ENCODE data around the gene CBX4.

CBX4 gene

GRCh38 chr17:79852748-79853147, 13.5 kb upstream of the CBX4 start:
- TF ChIP-seq ZNF274 (IDR thresholded peaks at IDR 0.05; ENCODE audit: low read depth, low read length) = no peak
- H3K4me3 ChIP-seq (ENCODE audit: low read length) = no peak overlapping the region

- H3K4me3 ChIP-seq (ENCODE audit: low read length) = no peak overlapping the region
- TF ChIP-seq ZNF274 (IDR thresholded peaks at IDR 0.05; ENCODE audit: low read depth, low read length) = no peak
These were observed 12.2 kb upstream of the CBX4 start for GRCh38 chr17:79851461-79851817.

- H3K4me3 ChIP-seq (ENCODE audit: low read length) = no peak overlapping the region
- TF ChIP-seq ZNF274 (IDR thresholded peaks at IDR 0.05; ENCODE audit: low read depth, low read length) = no peak
These were observed 11.6 kb upstream of the CBX4 start for GRCh38 chr17:79850571-79851460.

- no peak for TF ChIP-seq ZNF274 (IDR thresholded peaks at IDR 0.05; ENCODE audit: low read depth, low read length)
- H3K4me3 ChIP-seq (ENCODE audit: low read length) = no peak overlapping the region
These were observed 10.7 kb upstream of the CBX4 start for GRCh38 chr17:79849953-79850352.

- no peak for TF ChIP-seq ZNF274 (IDR thresholded peaks at IDR 0.05; ENCODE audit: low read depth, low read length)
- no peak overlapping the region for H3K4me3 ChIP-seq (ENCODE audit: low read length)
These were observed 9.1 kb upstream of the CBX4 start for GRCh38 chr17:79848370-79848766.

DNA sequence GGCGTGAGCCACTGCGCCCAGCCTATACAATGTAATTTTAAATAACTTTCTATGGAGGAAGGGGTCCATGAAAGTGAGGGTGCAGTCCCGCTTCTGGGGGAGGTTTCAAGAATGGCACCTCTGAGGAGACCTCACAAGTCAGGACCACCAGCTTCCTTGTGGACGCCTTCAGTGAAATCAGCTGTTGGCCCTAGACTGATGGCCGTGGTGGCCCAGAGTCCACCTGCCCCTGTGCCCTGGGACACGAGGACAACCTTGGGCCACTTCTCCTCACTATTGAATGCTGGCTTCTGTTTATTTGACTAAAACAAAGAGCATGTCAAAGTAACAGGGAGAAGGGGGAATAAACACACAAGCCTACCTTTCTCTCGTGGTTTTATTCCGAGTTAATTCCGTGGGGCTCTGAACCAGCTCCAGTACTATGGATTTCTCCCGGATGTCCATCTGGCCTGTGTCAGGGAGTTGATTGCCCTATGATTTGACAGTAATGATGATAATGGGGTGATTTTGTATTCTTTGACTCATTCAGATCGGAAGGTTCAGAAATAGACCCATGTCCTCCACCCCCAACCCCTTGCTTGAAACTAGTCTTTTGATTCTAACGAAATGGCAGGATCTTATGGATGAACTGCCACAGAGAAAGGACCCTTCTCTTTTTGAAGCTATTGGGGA, 8.6 kb upstream of the CBX4 start:
- H3K4me3 ChIP-seq (ENCODE audit: low read length) = no peak overlapping the region
- TF ChIP-seq ZNF274 (IDR thresholded peaks at IDR 0.05; ENCODE audit: low read depth, low read length) = no peak

DNA sequence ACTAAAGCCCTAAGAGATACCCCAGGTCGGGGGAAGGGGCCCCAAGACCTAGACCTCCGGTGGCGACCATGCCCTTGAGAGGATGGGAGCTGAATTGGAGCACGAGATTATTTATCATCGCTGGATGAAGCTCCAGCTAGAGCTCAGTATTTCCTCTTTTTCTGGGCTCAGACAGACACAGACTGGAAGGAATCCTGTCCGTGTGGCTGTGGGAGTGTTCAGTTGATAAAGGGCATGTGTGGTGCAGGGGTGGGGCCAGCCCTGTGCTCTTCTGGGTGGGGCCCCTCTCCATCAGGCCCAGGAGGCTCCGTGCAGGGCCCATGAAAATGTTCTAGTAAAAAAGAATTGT, 6.3 kb upstream of the CBX4 start:
- H3K4me3 ChIP-seq (ENCODE audit: low read length) = no peak overlapping the region
- TF ChIP-seq ZNF274 (IDR thresholded peaks at IDR 0.05; ENCODE audit: low read depth, low read length) = no peak

- TF ChIP-seq ZNF274 (IDR thresholded peaks at IDR 0.05; ENCODE audit: low read depth, low read length) = no peak
- H3K4me3 ChIP-seq (ENCODE audit: low read length) = no peak overlapping the region
These were observed 5.8 kb upstream of the CBX4 start for GRCh38 chr17:79844869-79845600.

- no peak for TF ChIP-seq ZNF274 (IDR thresholded peaks at IDR 0.05; ENCODE audit: low read depth, low read length)
- no peak overlapping the region; the same call in 1 of the 2 replicates for H3K4me3 ChIP-seq (ENCODE audit: low read length)
These were observed 4.9 kb upstream of the CBX4 start for GRCh38 chr17:79843816-79844800.

DNA sequence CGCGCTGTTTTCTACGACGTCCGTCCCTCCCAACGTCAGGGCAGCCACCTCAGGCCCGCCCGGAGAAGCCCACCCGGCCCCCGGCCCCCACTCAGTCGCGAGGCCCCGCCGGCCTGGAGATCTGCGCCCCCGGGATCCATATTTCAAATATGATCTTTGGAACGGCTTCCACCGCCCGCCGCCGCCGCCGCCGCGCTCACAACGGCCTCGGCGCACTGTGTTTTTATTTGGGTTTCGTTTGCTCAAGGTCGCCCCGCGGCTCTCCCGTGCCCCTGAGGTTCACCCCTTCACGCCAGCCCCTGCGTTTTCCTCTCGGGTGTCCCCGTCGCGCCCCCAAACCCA, 4.2 kb upstream of the CBX4 start:
- no peak for TF ChIP-seq ZNF274 (IDR thresholded peaks at IDR 0.05; ENCODE audit: low read depth, low read length)
- no peak overlapping the region; the same call in 1 of the 2 replicates for H3K4me3 ChIP-seq (ENCODE audit: low read length)

DNA sequence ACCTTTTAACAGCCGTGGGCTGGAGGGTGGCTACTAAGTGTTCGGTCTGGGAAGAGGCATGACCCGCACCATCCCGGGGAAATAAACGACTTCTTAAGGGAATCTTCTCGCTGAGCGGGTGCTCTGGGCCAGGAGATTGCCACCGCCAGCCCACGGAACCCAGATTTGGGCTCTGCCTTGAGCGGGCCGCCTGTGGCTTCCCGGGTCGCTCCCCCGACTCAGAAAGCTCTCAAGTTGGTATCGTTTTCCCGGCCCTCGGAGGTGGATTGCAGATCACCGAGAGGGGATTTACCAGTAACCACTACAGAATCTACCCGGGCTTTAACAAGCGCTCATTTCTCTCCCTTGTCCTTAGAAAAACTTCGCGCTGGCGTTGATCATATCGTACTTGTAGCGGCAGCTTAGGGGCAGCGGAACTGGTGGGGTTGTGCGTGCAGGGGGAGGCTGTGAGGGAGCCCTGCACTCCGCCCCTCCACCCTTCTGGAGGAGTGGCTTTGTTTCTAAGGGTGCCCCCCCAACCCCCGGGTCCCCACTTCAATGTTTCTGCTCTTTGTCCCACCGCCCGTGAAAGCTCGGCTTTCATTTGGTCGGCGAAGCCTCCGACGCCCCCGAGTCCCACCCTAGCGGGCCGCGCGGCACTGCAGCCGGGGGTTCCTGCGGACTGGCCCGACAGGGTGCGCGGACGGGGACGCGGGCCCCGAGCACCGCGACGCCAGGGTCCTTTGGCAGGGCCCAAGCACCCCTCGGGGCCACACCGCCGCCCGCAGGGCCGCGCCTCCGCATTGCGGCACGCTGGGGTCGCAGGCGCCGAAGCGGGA, 3.6 kb upstream of the CBX4 start:
- H3K4me3 ChIP-seq (ENCODE audit: low read length) = no peak overlapping the region
- no peak for TF ChIP-seq ZNF274 (IDR thresholded peaks at IDR 0.05; ENCODE audit: low read depth, low read length)

GRCh38 chr17:79842136-79842655, 3.0 kb upstream of the CBX4 start:
- no peak for TF ChIP-seq ZNF274 (IDR thresholded peaks at IDR 0.05; ENCODE audit: low read depth, low read length)
- H3K4me3 ChIP-seq (ENCODE audit: low read length) = no peak overlapping the region
